ENCODE results near the gene C17orf58.
"Not testable (repeated sequence)": the region's sequence is repeated elsewhere in the genome, so short reads cannot be mapped to it uniquely, and the experiment has no call there.

DNA sequence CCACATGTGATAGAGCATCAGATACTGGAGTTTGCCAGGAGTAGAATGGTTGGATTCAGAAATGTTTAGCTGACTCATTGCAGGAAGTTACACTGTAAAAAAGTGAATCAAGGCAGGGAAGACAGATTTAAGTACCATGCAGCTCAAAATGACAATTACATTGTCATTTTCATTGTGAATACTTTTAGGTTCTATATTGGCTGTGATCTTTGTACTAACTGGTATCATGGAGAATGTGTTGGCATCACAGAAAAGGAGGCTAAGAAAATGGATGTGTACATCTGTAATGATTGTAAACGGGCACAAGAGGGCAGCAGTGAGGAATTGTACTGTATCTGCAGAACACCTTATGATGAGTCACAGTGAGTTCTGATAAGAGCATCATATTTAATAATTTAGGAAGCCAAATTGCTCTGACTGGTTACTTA is 33.1 kb downstream of the C17orf58 start:
- TF ChIP-seq, protein P1, sequence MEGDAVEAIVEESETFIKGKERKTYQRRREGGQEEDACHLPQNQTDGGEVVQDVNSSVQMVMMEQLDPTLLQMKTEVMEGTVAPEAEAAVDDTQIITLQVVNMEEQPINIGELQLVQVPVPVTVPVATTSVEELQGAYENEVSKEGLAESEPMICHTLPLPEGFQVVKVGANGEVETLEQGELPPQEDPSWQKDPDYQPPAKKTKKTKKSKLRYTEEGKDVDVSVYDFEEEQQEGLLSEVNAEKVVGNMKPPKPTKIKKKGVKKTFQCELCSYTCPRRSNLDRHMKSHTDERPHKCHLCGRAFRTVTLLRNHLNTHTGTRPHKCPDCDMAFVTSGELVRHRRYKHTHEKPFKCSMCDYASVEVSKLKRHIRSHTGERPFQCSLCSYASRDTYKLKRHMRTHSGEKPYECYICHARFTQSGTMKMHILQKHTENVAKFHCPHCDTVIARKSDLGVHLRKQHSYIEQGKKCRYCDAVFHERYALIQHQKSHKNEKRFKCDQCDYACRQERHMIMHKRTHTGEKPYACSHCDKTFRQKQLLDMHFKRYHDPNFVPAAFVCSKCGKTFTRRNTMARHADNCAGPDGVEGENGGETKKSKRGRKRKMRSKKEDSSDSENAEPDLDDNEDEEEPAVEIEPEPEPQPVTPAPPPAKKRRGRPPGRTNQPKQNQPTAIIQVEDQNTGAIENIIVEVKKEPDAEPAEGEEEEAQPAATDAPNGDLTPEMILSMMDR (IDR thresholded peaks at IDR 0.05): peak; percentile 81
- not testable (repeated sequence) for TF ChIP-seq ZFX (IDR thresholded peaks at IDR 0.05; ENCODE audit: borderline replicate concordance)

Measured in 22Rv1 (cell line).